HepG2 (cell line): ENCODE measurements around the gene RRAD. TPM values are rescaled to one million over a fixed set of nuclear protein-coding genes. Genes with fewer than 3 reads are reported as not detected.

Experiments
- ARID5B ChIP-seq: IDR thresholded peaks from 2 replicates; pipeline ENCODE4 v1.4.0; 2020; ENCODE audit warnings: mild to moderate bottlenecking, missing genetic modification reagents
- ATF1 ChIP-seq: IDR thresholded peaks from 2 replicates; pipeline ENCODE4 v1.6.1; 2016; ENCODE audit warnings: mild to moderate bottlenecking, control low read depth
- ETS1 ChIP-seq: sonication (generic); formaldehyde crosslinking; IDR thresholded peaks from 2 replicates; pipeline ENCODE4 v1.4.0; 2020; ENCODE audit warnings: missing genetic modification reagents
- FOXO1 ChIP-seq: sonication (generic); formaldehyde crosslinking; IDR thresholded peaks from 2 replicates; pipeline ENCODE4 v1.4.0; 2020; ENCODE audit warnings: missing genetic modification reagents
- HCFC1 ChIP-seq: fragments of 150-350 bp; IDR thresholded peaks from 2 replicates; pipeline ENCODE4 v1.6.1; 2014; ENCODE audit warnings: low read depth, low read length
- HES4 ChIP-seq: sonication (generic); formaldehyde crosslinking; IDR thresholded peaks from 2 replicates; pipeline ENCODE4 v1.9.0; 2021; ENCODE audit warnings: mild to moderate bottlenecking, missing genetic modification reagents, borderline replicate concordance
- HOXA3 ChIP-seq: sonication (generic); formaldehyde crosslinking; IDR thresholded peaks from 2 replicates; pipeline ENCODE4 v1.5.0; 2020; ENCODE audit warnings: missing genetic modification reagents
- HOXA7 ChIP-seq: sonication (generic); formaldehyde crosslinking; IDR thresholded peaks from 2 replicates; pipeline ENCODE4 v1.8.1; 2022; ENCODE audit warnings: mild to moderate bottlenecking, missing genetic modification reagents, moderate library complexity
- MXD1 ChIP-seq: sonication (generic); formaldehyde crosslinking; IDR thresholded peaks from 2 replicates; pipeline ENCODE4 v1.4.0; 2020; ENCODE audit warnings: mild to moderate bottlenecking, missing genetic modification reagents
- NR2F6 ChIP-seq, 2 experiments: IDR thresholded peaks; 2 replicates each; pipeline ENCODE4 v1.6.1; 2016; ENCODE audit warnings: antibody characterized with exemption in 1 of 2, mild to moderate bottlenecking in 1 of 2
- SKI ChIP-seq: fragments of 450-650 bp; IDR thresholded peaks from one replicate; pipeline ENCODE4 v1.6.1; 2018; ENCODE audit warnings: mild to moderate bottlenecking; ENCODE audit not compliant: partially characterized antibody
- SOX6 ChIP-seq, 2 experiments: fragments of 450-650 bp in 1 of 2; sonication (generic) in 1 of 2; formaldehyde crosslinking in 1 of 2; IDR thresholded peaks; 2 replicates each; pipeline versions ENCODE4 v1.4.0 to v1.6.1; 2017 to 2020; ENCODE audit warnings: antibody characterized with exemption in 1 of 2, mild to moderate bottlenecking in 1 of 2, missing genetic modification reagents in 1 of 2
- ZFP91 ChIP-seq: sonication (generic); formaldehyde crosslinking; IDR thresholded peaks from 2 replicates; pipeline ENCODE4 v1.9.0; 2022; ENCODE audit warnings: missing genetic modification reagents, mild to moderate bottlenecking, borderline replicate concordance
- ZNF136 ChIP-seq: sonication (generic); formaldehyde crosslinking; IDR thresholded peaks from 2 replicates; pipeline ENCODE4 v1.8.1; 2022; ENCODE audit warnings: low read depth, mild to moderate bottlenecking, moderate library complexity, missing genetic modification reagents
- ZNF609 ChIP-seq: sonication (generic); formaldehyde crosslinking; IDR thresholded peaks from 2 replicates; pipeline ENCODE4 v1.4.0; 2020; ENCODE audit warnings: mild to moderate bottlenecking, missing genetic modification reagents, borderline replicate concordance
- ZNF780A ChIP-seq: sonication (generic); formaldehyde crosslinking; IDR thresholded peaks from 2 replicates; pipeline ENCODE4 v1.8.0; 2022; ENCODE audit warnings: mild to moderate bottlenecking, missing genetic modification reagents, moderate library complexity
- ZNF782 ChIP-seq: sonication (generic); formaldehyde crosslinking; IDR thresholded peaks from 2 replicates; pipeline ENCODE4 v1.4.0; 2020; ENCODE audit warnings: missing genetic modification reagents, mild to moderate bottlenecking, borderline replicate concordance
- polyA plus RNA-seq, 8 experiments: library from polyadenylated mRNA; depleted of rRNA in 3 of 8; stranded (reverse) in 7 of 8; unstranded in 1 of 8; fragments of >200 nt; fragmentation: Illumina TruSeq in 4 of 8; extraction: Trizol in 4 of 8; gene quantifications; 2 replicates each; pipeline versions ENCODE4 v1.2.1 to v1.2.3, GENCODE V29; 2011 to 2016; ENCODE audit warnings: low read depth in 4 of 8, missing spikeins in 1 of 8, mixed read lengths in 1 of 8; ENCODE audit not compliant: insufficient read depth in 1 of 8
- total RNA-seq, 5 experiments: library from RNA; depleted of rRNA; stranded (reverse); fragments of >200 nt; fragmentation: Illumina TruSeq; extraction: Trizol; gene quantifications; 2 replicates each; pipeline ENCODE4 v1.2.3, GENCODE V29; 2016; ENCODE audit warnings: low read depth in 1 of 5

RRAD gene
- total and polyA plus RNA-seq, 2 of the 13 experiments (the other 11 are each of a cell fraction or from before 2014, with no cell fraction given), result 0.80 to 1.1 TPM

GRCh38 chr16:66917741-66918140, 7.6 kb downstream of the RRAD start (continued):
- 0 out of 2 replicates have a peak, but pooled peaks have one; percentile 10 for TF ChIP-seq ARID5B
- no peak for TF ChIP-seq SKI
- no peak for TF ChIP-seq FOXO1 (CRISPR knock-in tag)
- no peak for TF ChIP-seq SOX6 (IDR thresholded peaks at IDR 0.05)
- 0 out of 2 replicates have a peak, but pooled peaks have one; percentile 4 for TF ChIP-seq SOX6 (CRISPR knock-in tag; IDR thresholded peaks at IDR 0.05)
- no peak for TF ChIP-seq HCFC1
- peak; percentile 41; the same call in 1 of the 2 replicates for TF ChIP-seq HOXA3
- TF ChIP-seq ZNF780A (CRISPR knock-in tag), result no peak
- TF ChIP-seq NR2F6 (IDR thresholded peaks at IDR 0.05), result no peak
- TF ChIP-seq NR2F6 (CRISPR knock-in tag; IDR thresholded peaks at IDR 0.05), result 0 out of 2 replicates have a peak, but pooled peaks have one; percentile 12
- TF ChIP-seq ZNF609 (CRISPR knock-in tag), result no peak
- peak; percentile 25; the same call in 1 of the 2 replicates for TF ChIP-seq MXD1
- TF ChIP-seq ETS1 (CRISPR knock-in tag), result no peak
- peak; percentile 36; the same call in 1 of the 2 replicates for TF ChIP-seq ZFP91
- TF ChIP-seq ATF1 (CRISPR knock-in tag), result no peak
- no peak for TF ChIP-seq HES4
- TF ChIP-seq HOXA7 (CRISPR knock-in tag), result no peak
- no peak for TF ChIP-seq ZNF136 (CRISPR knock-in tag)
- no peak for TF ChIP-seq ZNF782 (CRISPR knock-in tag)
